Psoas muscle (tissue), 8 donors: Measurements from ENCODE around the gene NUP153. TPM values are rescaled to one million over a fixed set of nuclear protein-coding genes. Genes with fewer than 3 reads are reported as not detected.

Experiments used
- ATAC-seq, 4 donors: fragments of 200-7000 bp; cut with Tn5 transposase; one replicate each; pipeline ENCODE4 v1.9.1; 2020; ENCODE audit warnings: moderate library complexity in 3 of 4, mild to moderate bottlenecking in 2 of 4
- DNase-seq, 2 donors: peaks; one replicate each; pipeline ENCODE4 v3.0.0-alpha.2; 2020
- H3K27ac ChIP-seq: fragments of 200-600 bp; one replicate; pipeline ENCODE4 v1.8.0; 2022
- H3K27me3 ChIP-seq, 3 donors: fragments of 200-600 bp in 1 of 3; one replicate each; pipeline versions ENCODE4 v1.6.1 to v1.8.0; 2013 to 2022; ENCODE audit warnings: low read length in 2 of 3, mild to moderate bottlenecking in 2 of 3, moderate library complexity in 1 of 3; ENCODE audit not compliant: insufficient read depth in 3 of 3
- H3K36me3 ChIP-seq, 2 donors: fragments of 200-600 bp in 1 of 2; one replicate each; pipeline versions ENCODE4 v1.6.1 to v1.8.0; 2013 to 2022; ENCODE audit warnings: low read depth in 1 of 2, mild to moderate bottlenecking in 1 of 2, moderate library complexity in 1 of 2; ENCODE audit not compliant: insufficient read depth in 1 of 2
- H3K4me1 ChIP-seq: fragments of 200-600 bp; one replicate; pipeline ENCODE4 v1.8.0; 2022
- H3K4me3 ChIP-seq: fragments of 200-600 bp; one replicate; pipeline ENCODE4 v1.8.0; 2022; ENCODE audit warnings: mild to moderate bottlenecking
- H3K9me3 ChIP-seq: fragments of 200-600 bp; one replicate; pipeline ENCODE4 v1.8.0; 2022
- CTCF ChIP-seq: fragments of 200-600 bp; IDR thresholded peaks from one replicate; pipeline ENCODE4 v1.8.0; 2022; ENCODE audit warnings: antibody characterized with exemption
- WGBS, 3 donors: extraction: QIAGEN DNeasy Blood & Tissue Kit; methylation state at CpG; one replicate each; pipeline versions ENCODE4 v1.1.6 to v1.1.7; 2013; 5-methylcytosine and 5-hydroxymethylcytosine counted together
- intact Hi-C, 2 donors: fragments of 100-400 bp; cut with DNase I; formaldehyde crosslinking; loops; one replicate each; pipeline versions ENCODE4 v1.11.0 to v1.14.2; 2022
- polyA plus RNA-seq, 3 donors: library from polyadenylated mRNA; stranded (reverse); fragments of 200-250 nt; gene quantifications; one replicate each; pipeline ENCODE4 v1.2.3, GENCODE V29; 2013
- total RNA-seq, 4 donors: library from RNA; stranded (reverse); fragmentation: NEBNext Ultra II Directional in 2 of 4; extraction: Animal tissue kit (Norgen Biotek cat#: 25700) in 2 of 4; gene quantifications; one replicate each; pipeline versions ENCODE4 v1.2.1 to v1.2.4, GENCODE V29; 2021 to 2023
- donor health status: healthy with polysubstance abuse.
- donor health status: DM: no; HTN: no; CAD: no; lungs with moderate emphysema.
- donor health status: Bipolar disorder and iron deficiency.
- donor health status: healthy.
- donor health status: DM: yes; HTN: yes; CAD: no.
- donor health status: DM: no; HTN: no; CAD: no.
- donor health status: DM: no; HTN: no; CAD: no.
- donor health status: DM: yes; HTN: yes; CAD: no.

The NUP153 gene
- total and polyA plus RNA-seq, 7 donors: 12.4 to 62.1 (median 32.7) TPM

GRCh38 chr6:17577059-17577458 lies 129.7 kb downstream of the NUP153 start:
- no peak for TF ChIP-seq CTCF
- intact Hi-C loops: no loop called here
- no peak overlapping the region for H3K4me3 ChIP-seq
- H3K27me3 ChIP-seq: no peaks in the 10 kb centered on the region
- peaks cover 12% of the 10 kb centered on the region for H3K9me3 ChIP-seq
- ATAC-seq (no peak), DNase-seq (no peak)
- H3K36me3 ChIP-seq: no peaks in the 10 kb centered on the region
- 94 to 100% (median 97%) methylated on average over 1 of the region's 1 CpG for WGBS, 3 donors
- H3K27ac ChIP-seq: no peak overlapping the region
- no peaks in the 10 kb centered on the region for H3K4me1 ChIP-seq

GRCh38 chr6:17574866-17575560 lies 131.7 kb downstream of the NUP153 start:
- no peak for DNase-seq
- Histone ChIP-seq H3K9me3 (peaks cover 9% of the 10 kb centered on the region), H3K4me1 (no peaks in the 10 kb centered on the region), H3K36me3 (no peaks in the 10 kb centered on the region), H3K4me3 (no peak overlapping the region), H3K27ac (no peak overlapping the region), H3K27me3 (no peaks in the 10 kb centered on the region)
- WGBS, 3 donors: 78 to 80% (median 78%) methylated on average over 7 to 8 of the region's 8 CpGs
- ATAC-seq: peak; percentile 76 to 90 (median 85)
- intact Hi-C loops: no loop called here
- no peak for TF ChIP-seq CTCF

DNA sequence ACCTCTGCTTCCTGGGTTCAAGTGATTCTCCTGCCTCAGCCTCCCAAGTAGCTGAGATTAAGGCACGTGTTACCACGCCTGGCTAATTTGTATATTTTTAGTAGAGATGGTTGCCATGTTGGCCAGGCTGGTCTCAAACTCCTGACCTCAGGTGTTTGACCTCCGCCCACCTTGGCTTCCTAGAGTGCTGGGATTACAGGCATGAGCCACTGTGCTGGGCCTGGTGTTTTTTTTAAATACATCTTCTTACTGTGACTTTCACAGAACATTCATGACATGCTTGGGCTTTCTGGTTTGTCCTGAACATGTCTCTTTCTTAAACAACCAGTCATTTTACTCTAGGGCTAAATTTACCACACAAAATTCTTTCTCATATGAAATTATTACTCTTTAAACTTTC lies 141.3 kb downstream of the NUP153 start:
- TF ChIP-seq CTCF: no peak
- no peak for ATAC-seq
- intact Hi-C loops: no loop called here
- Histone ChIP-seq H3K4me3 (no peak overlapping the region), H3K4me1 (no peaks in the 10 kb centered on the region), H3K27ac (no peak overlapping the region), H3K27me3 (no peaks in the 10 kb centered on the region), H3K36me3 (no peaks in the 10 kb centered on the region), H3K9me3 (no peaks in the 10 kb centered on the region)
- no peak for DNase-seq
- WGBS, 3 donors: 82 to 96% (median 88%) methylated on average over 3 of the region's 3 CpGs

Other genes with a start within 250 kb of the NUP153 start
- gene FAM8A1, start 106.6 kb downstream of the NUP153 start, total RNA-seq: 10 to 100 TPM; 16.4 to 21.6 (median 18.6) TPM
- 10 to 100 TPM; 10.2 to 47.2 (median 12.8) TPM for gene FAM8A1, start 106.6 kb downstream of the NUP153 start, polyA plus RNA-seq